ES-I3 (cell line): ENCODE results near the gene SMLR1.

Experiments
- H3K36me3 ChIP-seq: 2 replicates; pipeline ENCODE4 v1.6.1; 2013; ENCODE audit warnings: mild to moderate bottlenecking, low read length, control low read depth, moderate library complexity; ENCODE audit not compliant: insufficient read depth
- H3K4me1 ChIP-seq: 2 replicates; pipeline ENCODE4 v1.6.1; 2013; ENCODE audit warnings: mild to moderate bottlenecking, control low read depth, low read length; ENCODE audit not compliant: insufficient read depth
- H3K9ac ChIP-seq: 2 replicates; pipeline ENCODE4 v1.6.1; 2013; ENCODE audit warnings: low read depth, mild to moderate bottlenecking, low read length, moderate library complexity
- H3K9me3 ChIP-seq: 2 replicates; pipeline ENCODE4 v1.6.1; 2013; ENCODE audit warnings: mild to moderate bottlenecking, low read length, moderate library complexity; ENCODE audit not compliant: control insufficient read depth, insufficient read depth

The SMLR1 gene

GRCh38 chr6:130852844-130853554, 25.8 kb downstream of the SMLR1 start:
- H3K36me3 ChIP-seq: no peaks in the 10 kb centered on the region
- no peaks in the 10 kb centered on the region for H3K9me3 ChIP-seq
- H3K9ac ChIP-seq: no peak overlapping the region
- peaks cover 28% of the 10 kb centered on the region for H3K4me1 ChIP-seq

GRCh38 chr6:130853555-130854183, 26.5 kb downstream of the SMLR1 start:
- H3K9ac ChIP-seq: no peak overlapping the region
- H3K4me1 ChIP-seq: peaks cover 29% of the 10 kb centered on the region
- H3K9me3 ChIP-seq: no peaks in the 10 kb centered on the region
- no peaks in the 10 kb centered on the region for H3K36me3 ChIP-seq

GRCh38 chr6:130858054-130858453, 30.8 kb downstream of the SMLR1 start:
- H3K4me1 ChIP-seq: peaks cover 19% of the 10 kb centered on the region; the same call in 1 of the 2 replicates
- no peaks in the 10 kb centered on the region for H3K9me3 ChIP-seq
- no peak overlapping the region for H3K9ac ChIP-seq
- H3K36me3 ChIP-seq: no peaks in the 10 kb centered on the region

GRCh38 chr6:130858498-130859160, 31.4 kb downstream of the SMLR1 start:
- peaks cover 14% of the 10 kb centered on the region; the same call in 1 of the 2 replicates for H3K4me1 ChIP-seq
- no peaks in the 10 kb centered on the region for H3K9me3 ChIP-seq
- H3K9ac ChIP-seq: no peak overlapping the region
- no peaks in the 10 kb centered on the region for H3K36me3 ChIP-seq

- Histone ChIP-seq H3K4me1 (peaks cover 8% of the 10 kb centered on the region; the same call in 1 of the 2 replicates), H3K9me3 (no peaks in the 10 kb centered on the region), H3K9ac (no peak overlapping the region), H3K36me3 (no peaks in the 10 kb centered on the region)
These were observed 32.1 kb downstream of the SMLR1 start for GRCh38 chr6:130859161-130859867.

- no peak overlapping the region for H3K9ac ChIP-seq
- H3K9me3 ChIP-seq: no peaks in the 10 kb centered on the region
- peaks cover 8% of the 10 kb centered on the region; the same call in 1 of the 2 replicates for H3K4me1 ChIP-seq
- no peaks in the 10 kb centered on the region for H3K36me3 ChIP-seq
These were observed 35.2 kb downstream of the SMLR1 start for GRCh38 chr6:130862370-130862769.

- H3K4me1 ChIP-seq: no peaks in the 10 kb centered on the region
- no peaks in the 10 kb centered on the region for H3K9me3 ChIP-seq
- no peak overlapping the region for H3K9ac ChIP-seq
- no peaks in the 10 kb centered on the region for H3K36me3 ChIP-seq
These were observed 36.4 kb downstream of the SMLR1 start for GRCh38 chr6:130863415-130864230.

- Histone ChIP-seq H3K9ac (no peak overlapping the region), H3K36me3 (no peaks in the 10 kb centered on the region), H3K9me3 (no peaks in the 10 kb centered on the region), H3K4me1 (no peaks in the 10 kb centered on the region)
These were observed 37.1 kb downstream of the SMLR1 start for GRCh38 chr6:130864344-130864743.

GRCh38 chr6:130865793-130866192, 38.6 kb downstream of the SMLR1 start:
- Histone ChIP-seq H3K4me1 (no peaks in the 10 kb centered on the region), H3K36me3 (no peaks in the 10 kb centered on the region), H3K9me3 (no peaks in the 10 kb centered on the region), H3K9ac (no peak overlapping the region)

- no peaks in the 10 kb centered on the region for H3K4me1 ChIP-seq
- H3K9me3 ChIP-seq: no peaks in the 10 kb centered on the region
- no peak overlapping the region for H3K9ac ChIP-seq
- no peaks in the 10 kb centered on the region for H3K36me3 ChIP-seq
These were observed 42.5 kb downstream of the SMLR1 start for GRCh38 chr6:130869681-130870080.

GRCh38 chr6:130870179-130870880, 43.1 kb downstream of the SMLR1 start:
- H3K4me1 ChIP-seq: no peaks in the 10 kb centered on the region
- no peaks in the 10 kb centered on the region for H3K36me3 ChIP-seq
- no peak overlapping the region for H3K9ac ChIP-seq
- no peaks in the 10 kb centered on the region for H3K9me3 ChIP-seq

- no peaks in the 10 kb centered on the region for H3K4me1 ChIP-seq
- no peaks in the 10 kb centered on the region for H3K9me3 ChIP-seq
- no peak overlapping the region for H3K9ac ChIP-seq
- H3K36me3 ChIP-seq: no peaks in the 10 kb centered on the region
These were observed 45.3 kb downstream of the SMLR1 start for GRCh38 chr6:130872250-130873095.

- Histone ChIP-seq H3K9me3 (no peaks in the 10 kb centered on the region), H3K9ac (no peak overlapping the region), H3K4me1 (no peaks in the 10 kb centered on the region), H3K36me3 (no peaks in the 10 kb centered on the region)
These were observed 46.5 kb downstream of the SMLR1 start for GRCh38 chr6:130873746-130874145.
